ENCODE results near the gene OR5H14. TPM values are rescaled to one million over a fixed set of nuclear protein-coding genes. Genes with fewer than 3 reads are reported as not detected.
A peak's percentile ranks its signal among the peaks of the same experiment; 100 is the strongest.

The OR5H14 gene
- total and polyA plus RNA-seq, 9 of the 15 experiments (the other 6 are each of a cell fraction or from before 2014, with no cell fraction given), result not detected

DNA sequence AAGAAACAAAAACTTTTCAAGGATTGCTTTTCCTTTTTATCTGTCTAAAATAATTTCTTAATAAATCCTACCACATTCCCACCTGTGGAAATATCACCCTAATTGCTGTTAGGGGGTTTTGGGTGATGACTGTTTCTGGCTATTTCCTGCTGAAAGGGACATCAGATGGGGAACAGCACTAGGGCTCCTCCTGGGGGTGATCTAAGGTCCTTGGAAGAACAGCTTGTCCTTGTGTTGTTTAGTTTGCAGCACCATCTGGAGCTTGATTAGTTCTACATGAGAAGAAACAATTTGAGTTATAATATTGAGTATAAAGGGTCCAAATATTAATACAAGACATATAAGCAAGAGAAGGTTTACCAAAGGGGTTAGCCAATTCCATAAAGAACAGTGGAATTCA lies 37.9 kb downstream of the OR5H14 start:
- H3K9me3 ChIP-seq (replicated peaks; ENCODE audit: control insufficient read depth, insufficient read depth, low read depth, low read length), result no peaks in the 10 kb centered on the region
- in situ Hi-C loops (cut with MboI) (no loop called here), intact Hi-C loops (cut with micrococcal nuclease) (no loop called here)
- ChIA-PET POLR2A (no interaction called here), CTCF (ENCODE audit: low intra/inter-chr PET ratio) (no interaction called here)
- H3K27me3 ChIP-seq (ENCODE audit: control insufficient read depth in 2 of 2, insufficient read depth in 2 of 2, low read length in 2 of 2), result no peaks in the 10 kb centered on the region
- no peak overlapping the region for H2AFZ ChIP-seq (ENCODE audit: low read depth, low read length)
- DNase-seq (ENCODE audit: extremely low read depth in 1 of 4, low spot score in 3 of 4), result peak in 1 of 4 experiments; percentile 0
- BruUV-seq (replicated peaks), result no TSS peak
- no peaks in the 10 kb centered on the region for H3K36me3 ChIP-seq (ENCODE audit: control insufficient read depth, insufficient read depth, low read length)
- no peak for TF ChIP-seq TAF15 (IDR thresholded peaks at IDR 0.05; ENCODE audit: low read depth, low read length)
- TF ChIP-seq ZNF121 (CRISPR knock-in tag; conservative IDR thresholded peaks at IDR 0.05), result no peak
- TF ChIP-seq, protein P1, sequence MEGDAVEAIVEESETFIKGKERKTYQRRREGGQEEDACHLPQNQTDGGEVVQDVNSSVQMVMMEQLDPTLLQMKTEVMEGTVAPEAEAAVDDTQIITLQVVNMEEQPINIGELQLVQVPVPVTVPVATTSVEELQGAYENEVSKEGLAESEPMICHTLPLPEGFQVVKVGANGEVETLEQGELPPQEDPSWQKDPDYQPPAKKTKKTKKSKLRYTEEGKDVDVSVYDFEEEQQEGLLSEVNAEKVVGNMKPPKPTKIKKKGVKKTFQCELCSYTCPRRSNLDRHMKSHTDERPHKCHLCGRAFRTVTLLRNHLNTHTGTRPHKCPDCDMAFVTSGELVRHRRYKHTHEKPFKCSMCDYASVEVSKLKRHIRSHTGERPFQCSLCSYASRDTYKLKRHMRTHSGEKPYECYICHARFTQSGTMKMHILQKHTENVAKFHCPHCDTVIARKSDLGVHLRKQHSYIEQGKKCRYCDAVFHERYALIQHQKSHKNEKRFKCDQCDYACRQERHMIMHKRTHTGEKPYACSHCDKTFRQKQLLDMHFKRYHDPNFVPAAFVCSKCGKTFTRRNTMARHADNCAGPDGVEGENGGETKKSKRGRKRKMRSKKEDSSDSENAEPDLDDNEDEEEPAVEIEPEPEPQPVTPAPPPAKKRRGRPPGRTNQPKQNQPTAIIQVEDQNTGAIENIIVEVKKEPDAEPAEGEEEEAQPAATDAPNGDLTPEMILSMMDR (IDR thresholded peaks at IDR 0.05 in 2 of 3, conservative IDR thresholded peaks at IDR 0.05 in 1 of 3; ENCODE audit: insufficient read depth in 2 of 3, low read depth in 1 of 3, low read length in 3 of 3), result no peak
- no peak for TF ChIP-seq MYBL2 (IDR thresholded peaks at IDR 0.05; ENCODE audit: low read depth)
- TF ChIP-seq MYBL2 (CRISPR knock-in tag; IDR thresholded peaks at IDR 0.05; ENCODE audit: borderline replicate concordance), result no peak
- no peak for TF ChIP-seq CXXC5 (CRISPR knock-in tag; IDR thresholded peaks at IDR 0.05)
- TF ChIP-seq HLTF (IDR thresholded peaks at IDR 0.05), result no peak
- TF ChIP-seq, protein P2, sequence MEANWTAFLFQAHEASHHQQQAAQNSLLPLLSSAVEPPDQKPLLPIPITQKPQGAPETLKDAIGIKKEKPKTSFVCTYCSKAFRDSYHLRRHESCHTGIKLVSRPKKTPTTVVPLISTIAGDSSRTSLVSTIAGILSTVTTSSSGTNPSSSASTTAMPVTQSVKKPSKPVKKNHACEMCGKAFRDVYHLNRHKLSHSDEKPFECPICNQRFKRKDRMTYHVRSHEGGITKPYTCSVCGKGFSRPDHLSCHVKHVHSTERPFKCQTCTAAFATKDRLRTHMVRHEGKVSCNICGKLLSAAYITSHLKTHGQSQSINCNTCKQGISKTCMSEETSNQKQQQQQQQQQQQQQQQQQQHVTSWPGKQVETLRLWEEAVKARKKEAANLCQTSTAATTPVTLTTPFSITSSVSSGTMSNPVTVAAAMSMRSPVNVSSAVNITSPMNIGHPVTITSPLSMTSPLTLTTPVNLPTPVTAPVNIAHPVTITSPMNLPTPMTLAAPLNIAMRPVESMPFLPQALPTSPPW (CRISPR knock-in tag; IDR thresholded peaks at IDR 0.05), result no peak
- no peak for TF ChIP-seq STAT5B (CRISPR knock-in tag; IDR thresholded peaks at IDR 0.05)
- no peak for TF ChIP-seq ZC3H8 (IDR thresholded peaks at IDR 0.05)
- no peak overlapping the region for H3K4me3 ChIP-seq
- FAIRE-seq, result no peak
- H3K27ac ChIP-seq (ENCODE audit: extremely low read depth, low read depth, low read length), result no peak overlapping the region
- H4K20me1 ChIP-seq (replicated peaks; ENCODE audit: control insufficient read depth, insufficient read depth, low read length), result no peaks in the 10 kb centered on the region
- H3K9me1 ChIP-seq (ENCODE audit: control insufficient read depth, insufficient read depth, low read length), result no peaks in the 10 kb centered on the region
- no peak for ATAC-seq
- no peaks in the 10 kb centered on the region for H3K79me2 ChIP-seq (ENCODE audit: control insufficient read depth, insufficient read depth, low read length)
- H3K4me1 ChIP-seq (replicated peaks in 1 of 2; ENCODE audit: control insufficient read depth in 2 of 2, insufficient read depth in 2 of 2, low read length in 2 of 2), result no peaks in the 10 kb centered on the region
- H3K4me2 ChIP-seq (ENCODE audit: insufficient read depth, low read length), result no peak overlapping the region
- no peak overlapping the region for H3K9ac ChIP-seq (ENCODE audit: insufficient read depth in 1 of 2, low read depth in 2 of 2, low read length in 2 of 2)
